ENCODE data around the gene SF3A1. TPM values are rescaled to one million over a fixed set of nuclear protein-coding genes. Genes with fewer than 3 reads are reported as not detected.

SF3A1 gene
- polyA plus RNA-seq, 1 donor from 2014 or later, result 14.4 TPM

DNA sequence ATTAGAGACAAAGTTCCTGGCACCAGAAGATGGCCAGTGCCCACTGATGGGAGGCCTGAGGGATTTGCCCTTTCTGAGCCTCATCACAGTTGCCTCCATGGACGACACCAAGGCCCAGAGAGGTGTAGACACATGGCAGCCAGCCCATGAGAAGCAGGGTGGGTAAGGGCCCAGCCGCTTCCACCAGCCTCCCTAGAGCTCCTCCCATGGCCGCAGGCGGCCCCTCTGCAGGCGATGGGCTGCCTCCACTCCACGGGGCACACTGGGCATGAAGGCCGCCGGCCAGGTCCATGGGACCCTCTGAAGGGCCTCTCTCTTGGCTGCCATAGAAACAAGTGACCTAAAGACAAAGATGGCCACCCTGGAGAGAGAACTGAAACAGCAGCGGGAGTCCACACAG is 14.6 kb upstream of the SF3A1 start:
- Histone ChIP-seq H3F3A (ENCODE audit: insufficient read depth, low read length, poor library complexity, severe bottlenecking) (no peaks in the 10 kb centered on the region), H3K4me2 (ENCODE audit: low read length) (no peak overlapping the region), H2AFZ (ENCODE audit: low read depth, low read length) (no peak overlapping the region), H3K9me2 (ENCODE audit: insufficient read depth, low read length) (no peaks in the 10 kb centered on the region), H3K27ac (ENCODE audit: low read length) (no peak overlapping the region), H3K79me2 (replicated peaks; ENCODE audit: insufficient read depth, low read length) (no peaks in the 10 kb centered on the region), H3K36me3 (ENCODE audit: insufficient read depth, low read length) (no peaks in the 10 kb centered on the region), H3K27me3 (ENCODE audit: insufficient read depth, low read depth, low read length) (no peaks in the 10 kb centered on the region), H3K9ac (ENCODE audit: low read length) (no peak overlapping the region), H3K9me3 (ENCODE audit: low read length) (no peaks in the 10 kb centered on the region), H4K20me1 (ENCODE audit: insufficient read depth) (no peaks in the 10 kb centered on the region), H3K4me3 (ENCODE audit: low read length) (no peak overlapping the region)
- TF ChIP-seq MXI1 (conservative IDR thresholded peaks at IDR 0.05; ENCODE audit: poor library complexity, severe bottlenecking), result no peak
- no peak for TF ChIP-seq RAD21 (conservative IDR thresholded peaks at IDR 0.05)
- no peak for TF ChIP-seq SMC3 (conservative IDR thresholded peaks at IDR 0.05; ENCODE audit: poor library complexity)
- no peak for TF ChIP-seq TAF1 (IDR thresholded peaks at IDR 0.05; ENCODE audit: low read depth)
- no peak for TF ChIP-seq EP300 (conservative IDR thresholded peaks at IDR 0.05; ENCODE audit: poor library complexity, severe bottlenecking)
- no peak for TF ChIP-seq EZH2 (IDR thresholded peaks at IDR 0.05; ENCODE audit: borderline replicate concordance, insufficient read depth, low read length, poor library complexity, severe bottlenecking)
- TF ChIP-seq, protein P1, sequence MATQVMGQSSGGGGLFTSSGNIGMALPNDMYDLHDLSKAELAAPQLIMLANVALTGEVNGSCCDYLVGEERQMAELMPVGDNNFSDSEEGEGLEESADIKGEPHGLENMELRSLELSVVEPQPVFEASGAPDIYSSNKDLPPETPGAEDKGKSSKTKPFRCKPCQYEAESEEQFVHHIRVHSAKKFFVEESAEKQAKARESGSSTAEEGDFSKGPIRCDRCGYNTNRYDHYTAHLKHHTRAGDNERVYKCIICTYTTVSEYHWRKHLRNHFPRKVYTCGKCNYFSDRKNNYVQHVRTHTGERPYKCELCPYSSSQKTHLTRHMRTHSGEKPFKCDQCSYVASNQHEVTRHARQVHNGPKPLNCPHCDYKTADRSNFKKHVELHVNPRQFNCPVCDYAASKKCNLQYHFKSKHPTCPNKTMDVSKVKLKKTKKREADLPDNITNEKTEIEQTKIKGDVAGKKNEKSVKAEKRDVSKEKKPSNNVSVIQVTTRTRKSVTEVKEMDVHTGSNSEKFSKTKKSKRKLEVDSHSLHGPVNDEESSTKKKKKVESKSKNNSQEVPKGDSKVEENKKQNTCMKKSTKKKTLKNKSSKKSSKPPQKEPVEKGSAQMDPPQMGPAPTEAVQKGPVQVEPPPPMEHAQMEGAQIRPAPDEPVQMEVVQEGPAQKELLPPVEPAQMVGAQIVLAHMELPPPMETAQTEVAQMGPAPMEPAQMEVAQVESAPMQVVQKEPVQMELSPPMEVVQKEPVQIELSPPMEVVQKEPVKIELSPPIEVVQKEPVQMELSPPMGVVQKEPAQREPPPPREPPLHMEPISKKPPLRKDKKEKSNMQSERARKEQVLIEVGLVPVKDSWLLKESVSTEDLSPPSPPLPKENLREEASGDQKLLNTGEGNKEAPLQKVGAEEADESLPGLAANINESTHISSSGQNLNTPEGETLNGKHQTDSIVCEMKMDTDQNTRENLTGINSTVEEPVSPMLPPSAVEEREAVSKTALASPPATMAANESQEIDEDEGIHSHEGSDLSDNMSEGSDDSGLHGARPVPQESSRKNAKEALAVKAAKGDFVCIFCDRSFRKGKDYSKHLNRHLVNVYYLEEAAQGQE (IDR thresholded peaks at IDR 0.05; ENCODE audit: borderline replicate concordance), result no peak
- TF ChIP-seq, protein P2, sequence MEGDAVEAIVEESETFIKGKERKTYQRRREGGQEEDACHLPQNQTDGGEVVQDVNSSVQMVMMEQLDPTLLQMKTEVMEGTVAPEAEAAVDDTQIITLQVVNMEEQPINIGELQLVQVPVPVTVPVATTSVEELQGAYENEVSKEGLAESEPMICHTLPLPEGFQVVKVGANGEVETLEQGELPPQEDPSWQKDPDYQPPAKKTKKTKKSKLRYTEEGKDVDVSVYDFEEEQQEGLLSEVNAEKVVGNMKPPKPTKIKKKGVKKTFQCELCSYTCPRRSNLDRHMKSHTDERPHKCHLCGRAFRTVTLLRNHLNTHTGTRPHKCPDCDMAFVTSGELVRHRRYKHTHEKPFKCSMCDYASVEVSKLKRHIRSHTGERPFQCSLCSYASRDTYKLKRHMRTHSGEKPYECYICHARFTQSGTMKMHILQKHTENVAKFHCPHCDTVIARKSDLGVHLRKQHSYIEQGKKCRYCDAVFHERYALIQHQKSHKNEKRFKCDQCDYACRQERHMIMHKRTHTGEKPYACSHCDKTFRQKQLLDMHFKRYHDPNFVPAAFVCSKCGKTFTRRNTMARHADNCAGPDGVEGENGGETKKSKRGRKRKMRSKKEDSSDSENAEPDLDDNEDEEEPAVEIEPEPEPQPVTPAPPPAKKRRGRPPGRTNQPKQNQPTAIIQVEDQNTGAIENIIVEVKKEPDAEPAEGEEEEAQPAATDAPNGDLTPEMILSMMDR (IDR thresholded peaks at IDR 0.05; ENCODE audit: poor library complexity, severe bottlenecking), result no peak
- no peak for TF ChIP-seq POLR2AphosphoS5 (IDR thresholded peaks at IDR 0.05)

DNA sequence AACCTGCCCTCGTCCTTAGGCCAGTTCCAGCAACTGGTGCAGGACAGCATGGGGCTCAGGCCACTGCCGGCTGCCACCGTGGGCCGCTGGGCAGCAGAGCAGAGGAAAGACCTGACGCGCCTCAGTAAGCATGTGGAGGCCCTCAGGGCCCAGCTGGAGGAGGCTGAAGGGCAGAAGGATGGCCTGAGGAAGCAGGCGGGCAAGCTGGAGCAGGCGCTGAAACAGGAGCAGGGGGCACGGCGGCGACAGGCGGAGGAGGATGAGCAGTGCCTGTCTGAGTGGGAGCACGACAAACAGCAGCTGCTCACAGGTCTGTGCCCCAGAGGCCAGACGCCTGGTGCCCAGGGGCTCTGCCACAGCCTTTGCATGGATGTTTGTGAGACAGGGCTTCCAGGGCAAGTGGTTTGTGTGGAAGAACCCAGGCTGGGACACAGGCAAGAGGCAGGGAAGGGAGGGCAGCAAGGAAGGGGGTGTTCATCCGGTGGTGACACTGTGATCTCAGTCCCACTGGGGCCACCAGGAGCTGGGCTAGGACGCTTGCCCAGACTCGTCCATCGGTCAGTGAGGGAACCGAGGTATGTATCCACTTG is 14.0 kb upstream of the SF3A1 start:
- no peaks in the 10 kb centered on the region for H4K20me1 ChIP-seq (ENCODE audit: insufficient read depth)
- no peak overlapping the region for H3K9ac ChIP-seq (ENCODE audit: low read length)
- H3K9me2 ChIP-seq (ENCODE audit: insufficient read depth, low read length), result no peaks in the 10 kb centered on the region
- TF ChIP-seq, protein P1 (IDR thresholded peaks at IDR 0.05; ENCODE audit: borderline replicate concordance), result no peak
- no peak overlapping the region for H3K4me3 ChIP-seq (ENCODE audit: low read length)
- no peak overlapping the region for H3K4me2 ChIP-seq (ENCODE audit: low read length)
- no peaks in the 10 kb centered on the region for H3F3A ChIP-seq (ENCODE audit: insufficient read depth, low read length, poor library complexity, severe bottlenecking)
- no peak overlapping the region for H3K27ac ChIP-seq (ENCODE audit: low read length)
- H2AFZ ChIP-seq (ENCODE audit: low read depth, low read length), result no peak overlapping the region
- H3K36me3 ChIP-seq (ENCODE audit: insufficient read depth, low read length), result no peaks in the 10 kb centered on the region
- H3K9me3 ChIP-seq (ENCODE audit: low read length), result no peaks in the 10 kb centered on the region
- H3K79me2 ChIP-seq (replicated peaks; ENCODE audit: insufficient read depth, low read length), result no peaks in the 10 kb centered on the region
- no peaks in the 10 kb centered on the region for H3K27me3 ChIP-seq (ENCODE audit: insufficient read depth, low read depth, low read length)
